Measurements from ENCODE around the gene TXLNB.

Gene TXLNB

GRCh38 chr6:139271056-139271455 lies 20.7 kb downstream of the TXLNB start:
- DNase-seq = peak in 3 of 56 donors; percentile 1 to 23 (median 4)

GRCh38 chr6:139270249-139270648 lies 21.5 kb downstream of the TXLNB start:
- DNase-seq = no peak

GRCh38 chr6:139265512-139266190 lies 26.1 kb downstream of the TXLNB start:
- no peak for DNase-seq

GRCh38 chr6:139262519-139263300 lies 29.1 kb downstream of the TXLNB start:
- no peak for DNase-seq

GRCh38 chr6:139257821-139258398 lies 33.9 kb downstream of the TXLNB start:
- no peak for DNase-seq

- no peak for DNase-seq
These were observed 34.5 kb downstream of the TXLNB start for GRCh38 chr6:139257291-139257690.

GRCh38 chr6:139256087-139256486 lies 35.7 kb downstream of the TXLNB start:
- no peak for DNase-seq

- DNase-seq = no peak
These were observed 37.6 kb downstream of the TXLNB start for GRCh38 chr6:139254196-139254595.

- no peak for DNase-seq
These were observed 38.1 kb downstream of the TXLNB start for GRCh38 chr6:139253656-139254055.

GRCh38 chr6:139251691-139252390 lies 40.0 kb downstream of the TXLNB start:
- no peak for DNase-seq

GRCh38 chr6:139251045-139251690 lies 40.6 kb downstream of the TXLNB start:
- DNase-seq = no peak

GRCh38 chr6:139250296-139251044 lies 41.3 kb downstream of the TXLNB start:
- peak in 22 of 56 donors; percentile 2 to 34 (median 10) for DNase-seq

- DNase-seq = peak in 1 of 56 donors; percentile 3
These were observed 42.4 kb downstream of the TXLNB start for GRCh38 chr6:139249395-139249794.

GRCh38 chr6:139248911-139249310 lies 42.9 kb downstream of the TXLNB start:
- no peak for DNase-seq

GRCh38 chr6:139247618-139248017 lies 44.2 kb downstream of the TXLNB start:
- DNase-seq = no peak

- no peak for DNase-seq
These were observed 48.3 kb downstream of the TXLNB start for GRCh38 chr6:139243536-139243935.

GRCh38 chr6:139242457-139243240 lies 49.1 kb downstream of the TXLNB start:
- no peak for DNase-seq

GRCh38 chr6:139240161-139241010 lies 51.4 kb downstream of the TXLNB start:
- no peak for DNase-seq

- DNase-seq = no peak
These were observed 52.7 kb downstream of the TXLNB start for GRCh38 chr6:139239064-139239463.
